OCI-LY7 (cell line): ENCODE data around the gene IMMP2L.

Source experiments
- EZH2phosphoT487 ChIP-seq: fragments of 200-600 bp; sonication (generic); IDR thresholded peaks from 2 replicates; pipeline ENCODE4 v1.6.1; 2018; ENCODE audit warnings: low read depth, borderline replicate concordance, mild to moderate bottlenecking, mixed run types, antibody characterized with exemption, low read length, moderate library complexity, mixed read lengths
- TF ChIP-seq, protein P1 (sequence below): fragments of 200-600 bp; sonication (generic); conservative IDR thresholded peaks from 2 replicates; pipeline ENCODE4 v1.5.1; 2014; ENCODE audit warnings: mild to moderate bottlenecking, antibody characterized with exemption, low read length, moderate library complexity, mixed read lengths

DNA sequence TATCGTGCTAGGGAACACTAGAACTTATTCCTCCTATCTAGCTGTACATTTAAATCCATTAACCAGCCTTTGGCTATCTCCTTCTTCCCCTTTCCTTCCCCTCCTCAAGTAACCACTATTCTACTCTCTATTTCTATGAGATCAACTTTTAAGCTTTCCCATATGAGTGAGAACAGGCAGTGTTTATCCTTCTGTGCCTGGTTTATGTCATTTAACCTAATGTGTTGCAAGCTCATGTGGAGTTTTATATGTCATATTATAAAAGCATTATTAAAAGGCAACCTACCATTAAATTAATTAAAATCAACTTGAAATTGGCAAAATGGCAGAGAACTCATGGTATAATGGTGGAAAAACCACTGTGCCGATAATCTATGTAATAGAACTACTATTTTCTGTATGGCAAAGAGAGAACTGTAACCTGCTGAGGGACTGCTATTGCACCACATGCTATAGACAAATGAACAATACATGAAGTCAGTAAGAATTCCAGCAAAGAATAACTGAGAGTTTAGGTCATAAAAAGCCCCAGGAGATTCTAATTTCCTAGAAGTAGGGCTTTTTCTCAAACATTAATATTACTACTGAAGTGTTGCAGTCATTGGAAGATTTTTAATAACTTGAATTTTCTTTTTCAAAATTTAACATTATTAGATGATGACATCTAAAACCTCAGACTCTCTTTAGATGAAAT, 389.6 kb downstream of the IMMP2L start:
- TF ChIP-seq, protein P1, sequence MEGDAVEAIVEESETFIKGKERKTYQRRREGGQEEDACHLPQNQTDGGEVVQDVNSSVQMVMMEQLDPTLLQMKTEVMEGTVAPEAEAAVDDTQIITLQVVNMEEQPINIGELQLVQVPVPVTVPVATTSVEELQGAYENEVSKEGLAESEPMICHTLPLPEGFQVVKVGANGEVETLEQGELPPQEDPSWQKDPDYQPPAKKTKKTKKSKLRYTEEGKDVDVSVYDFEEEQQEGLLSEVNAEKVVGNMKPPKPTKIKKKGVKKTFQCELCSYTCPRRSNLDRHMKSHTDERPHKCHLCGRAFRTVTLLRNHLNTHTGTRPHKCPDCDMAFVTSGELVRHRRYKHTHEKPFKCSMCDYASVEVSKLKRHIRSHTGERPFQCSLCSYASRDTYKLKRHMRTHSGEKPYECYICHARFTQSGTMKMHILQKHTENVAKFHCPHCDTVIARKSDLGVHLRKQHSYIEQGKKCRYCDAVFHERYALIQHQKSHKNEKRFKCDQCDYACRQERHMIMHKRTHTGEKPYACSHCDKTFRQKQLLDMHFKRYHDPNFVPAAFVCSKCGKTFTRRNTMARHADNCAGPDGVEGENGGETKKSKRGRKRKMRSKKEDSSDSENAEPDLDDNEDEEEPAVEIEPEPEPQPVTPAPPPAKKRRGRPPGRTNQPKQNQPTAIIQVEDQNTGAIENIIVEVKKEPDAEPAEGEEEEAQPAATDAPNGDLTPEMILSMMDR = no peak
- TF ChIP-seq EZH2phosphoT487 = no peak
